ENCODE results near the gene C3.

GRCh38 chr19:6652805-6653094, 67.7 kb downstream of the C3 start:
- TF ChIP-seq EP300 (IDR thresholded peaks at IDR 0.05) (no peak), CTCF (IDR thresholded peaks at IDR 0.05) (no peak)
